ACC112 (cell line): ENCODE results near the gene PLD2.

ENCODE experiments used
- H2AFZ ChIP-seq: fragments of 200-600 bp; sonication (generic); one replicate; pipeline ENCODE4 v1.6.0; 2017; ENCODE audit warnings: antibody characterized with exemption, low read length; ENCODE audit not compliant: unreplicated experiment
- H3K27ac ChIP-seq: fragments of 200-600 bp; sonication (generic); 2 replicates; pipeline ENCODE4 v1.5.1; 2014; ENCODE audit warnings: low read depth, mild to moderate bottlenecking, antibody characterized with exemption, low read length, moderate library complexity
- H3K27me3 ChIP-seq: fragments of 200-600 bp; sonication (generic); 2 replicates; pipeline ENCODE4 v1.6.1; 2014; ENCODE audit warnings: mild to moderate bottlenecking, antibody characterized with exemption, low read length, moderate library complexity, mixed read lengths; ENCODE audit not compliant: insufficient read depth
- H3K36me3 ChIP-seq: fragments of 200-600 bp; sonication (generic); 2 replicates; pipeline ENCODE4 v1.6.1; 2016; ENCODE audit warnings: mild to moderate bottlenecking, antibody characterized with exemption, low read length, moderate library complexity, mixed read lengths; ENCODE audit not compliant: insufficient read depth
- H3K4me1 ChIP-seq: fragments of 200-600 bp; sonication (generic); one replicate; pipeline ENCODE4 v1.6.1; 2016; ENCODE audit warnings: low read length, mixed read lengths; ENCODE audit not compliant: insufficient read depth, unreplicated experiment, control insufficient read depth
- H3K4me3 ChIP-seq: fragments of 200-600 bp; sonication (generic); 2 replicates; pipeline ENCODE4 v1.5.1; 2014; ENCODE audit warnings: mild to moderate bottlenecking, low read depth, low read length
- H3K79me2 ChIP-seq: fragments of 200-600 bp; sonication (generic); one replicate; pipeline ENCODE4 v1.6.0; 2016; ENCODE audit warnings: low read length; ENCODE audit not compliant: control insufficient read depth, unreplicated experiment, insufficient read depth

PLD2 gene

GRCh38 chr17:4790705-4791088 lies 16.3 kb upstream of the PLD2 start:
- peak overlapping the region; percentile 85; the same call in 1 of the 2 replicates for H3K27ac ChIP-seq
- peaks cover 7% of the 10 kb centered on the region for H3K79me2 ChIP-seq
- peak overlapping the region; percentile 88 for H2AFZ ChIP-seq
- peak overlapping the region; percentile 98 for H3K4me3 ChIP-seq
- H3K4me1 ChIP-seq: peaks cover 33% of the 10 kb centered on the region
- H3K36me3 ChIP-seq: no peaks in the 10 kb centered on the region
- H3K27me3 ChIP-seq: peaks cover 1% of the 10 kb centered on the region; the same call in 1 of the 2 replicates

GRCh38 chr17:4795168-4795567 lies 11.8 kb upstream of the PLD2 start:
- no peak overlapping the region for H3K4me3 ChIP-seq
- peaks cover 9% of the 10 kb centered on the region for H3K4me1 ChIP-seq
- H3K36me3 ChIP-seq: no peaks in the 10 kb centered on the region
- peaks cover 17% of the 10 kb centered on the region for H3K79me2 ChIP-seq
- H2AFZ ChIP-seq: peak overlapping the region; percentile 97
- H3K27me3 ChIP-seq: no peaks in the 10 kb centered on the region
- H3K27ac ChIP-seq: no peak overlapping the region

DNA sequence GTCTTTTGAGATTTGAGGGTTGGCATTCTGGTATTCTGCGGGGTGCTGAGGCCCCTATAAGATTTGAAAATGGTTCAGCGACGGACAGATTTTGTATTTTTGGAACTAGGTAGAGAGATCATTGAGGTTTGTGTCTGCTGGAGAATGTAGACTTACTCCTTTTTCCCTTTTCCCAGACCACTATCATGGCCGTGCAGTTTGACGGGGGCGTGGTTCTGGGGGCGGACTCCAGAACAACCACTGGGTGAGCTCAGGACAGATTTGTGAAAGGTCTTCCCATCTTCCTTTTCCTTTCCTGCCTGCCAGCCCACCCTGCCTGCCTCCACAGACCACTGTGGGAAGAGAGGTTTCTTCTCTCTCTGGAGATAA lies 10.4 kb upstream of the PLD2 start:
- Histone ChIP-seq H3K4me3 (peak overlapping the region; percentile 100), H3K36me3 (no peaks in the 10 kb centered on the region), H3K27me3 (no peaks in the 10 kb centered on the region), H3K4me1 (peaks cover 6% of the 10 kb centered on the region), H3K27ac (peak overlapping the region; percentile 77), H2AFZ (peak overlapping the region; percentile 88), H3K79me2 (peaks cover 17% of the 10 kb centered on the region)

DNA sequence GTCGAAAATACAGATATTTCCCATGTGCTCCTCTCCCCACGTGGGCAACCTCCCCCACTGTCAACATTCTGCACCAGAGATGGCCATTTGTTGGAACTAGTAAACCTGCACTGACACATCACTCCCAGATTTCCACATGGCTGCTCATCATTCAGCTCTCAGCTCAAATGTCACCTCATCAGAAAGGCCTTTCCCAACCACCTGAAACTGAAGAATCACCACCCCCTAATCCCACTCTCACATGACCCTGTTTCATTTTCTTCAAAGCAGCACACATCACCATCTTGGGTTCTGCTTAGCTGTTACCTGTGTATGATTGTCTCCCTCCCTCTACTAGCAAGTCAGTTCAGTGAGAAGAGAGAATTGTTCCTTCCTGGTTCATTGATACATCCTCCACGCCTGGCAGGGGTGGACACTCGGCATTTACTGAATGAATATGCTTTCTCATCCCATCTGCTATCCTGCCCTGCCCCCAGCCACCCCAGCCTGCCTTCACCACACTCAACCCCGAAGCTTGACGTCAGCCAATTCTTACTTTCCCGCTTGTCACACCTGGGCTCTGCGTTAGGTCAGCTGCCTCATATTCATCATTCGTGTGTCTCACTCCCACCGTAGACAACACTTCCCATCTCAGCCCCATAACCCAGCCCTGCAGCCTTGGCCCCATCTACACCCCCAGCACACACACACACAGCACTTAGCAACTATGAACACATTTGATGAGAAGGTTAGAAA lies 6.3 kb upstream of the PLD2 start:
- Histone ChIP-seq H3K4me3 (no peak overlapping the region), H3K4me1 (peaks cover 6% of the 10 kb centered on the region), H2AFZ (no peak overlapping the region), H3K36me3 (no peaks in the 10 kb centered on the region), H3K27me3 (no peaks in the 10 kb centered on the region), H3K79me2 (peaks cover 17% of the 10 kb centered on the region), H3K27ac (no peak overlapping the region)

DNA sequence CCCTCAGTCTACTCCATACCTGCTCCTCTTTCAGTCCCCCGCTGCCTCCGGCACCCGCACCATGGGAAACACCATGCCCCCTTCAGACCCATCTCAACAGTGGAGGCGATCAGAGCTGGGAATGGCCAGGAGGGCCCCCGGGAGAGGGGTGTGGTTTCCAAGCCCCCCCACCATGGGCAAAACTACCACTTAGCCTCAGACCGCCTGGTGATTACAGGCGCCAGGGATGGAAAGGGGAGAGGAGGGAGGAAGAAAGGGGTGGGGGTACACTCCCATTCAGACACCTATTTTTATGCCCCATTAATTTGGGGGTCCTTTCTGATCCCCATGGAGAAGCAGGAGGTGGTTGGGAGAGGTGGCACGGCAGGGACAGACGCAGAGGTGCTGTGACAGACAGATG lies 4.7 kb upstream of the PLD2 start, which contains the start of gene C17orf114:
TSS of gene C17orf114 (minus strand) at position 101 of the 400 bp plus-strand sequence.
- no peak within 1 kb of the TSS for H2AFZ ChIP-seq
- H3K4me3 ChIP-seq: no peak within 1 kb of the TSS
- H3K27ac ChIP-seq: no peak within 1 kb of the TSS
- H3K36me3 ChIP-seq: no peaks in the 10 kb centered on the region
- H3K4me1 ChIP-seq: no peaks in the 10 kb centered on the region
- peaks cover 4% of the 10 kb centered on the region for H3K79me2 ChIP-seq
- H3K27me3 ChIP-seq: no peaks in the 10 kb centered on the region

DNA sequence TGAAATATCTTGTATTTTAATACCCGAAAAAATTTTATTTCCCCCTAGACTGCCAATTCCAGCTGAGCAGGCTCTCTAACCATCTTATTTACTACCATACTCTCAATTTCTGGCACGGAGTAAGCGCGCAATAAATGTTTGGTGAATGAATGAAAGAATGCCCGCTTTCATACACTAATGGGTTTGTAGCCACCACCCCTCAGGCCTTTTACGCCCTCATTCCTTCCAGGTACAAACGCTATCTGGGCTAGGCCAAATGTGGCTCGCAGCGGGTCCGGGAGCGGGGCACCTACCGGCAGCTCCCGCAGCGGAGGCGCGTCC lies 536 bp upstream of the PLD2 start:
- peak overlapping the region; percentile 90 for H3K4me3 ChIP-seq
- H3K27ac ChIP-seq: no peak overlapping the region
- no peaks in the 10 kb centered on the region for H3K79me2 ChIP-seq
- H2AFZ ChIP-seq: peak overlapping the region; percentile 79
- H3K36me3 ChIP-seq: no peaks in the 10 kb centered on the region
- H3K27me3 ChIP-seq: no peaks in the 10 kb centered on the region
- H3K4me1 ChIP-seq: peaks cover 3% of the 10 kb centered on the region

DNA sequence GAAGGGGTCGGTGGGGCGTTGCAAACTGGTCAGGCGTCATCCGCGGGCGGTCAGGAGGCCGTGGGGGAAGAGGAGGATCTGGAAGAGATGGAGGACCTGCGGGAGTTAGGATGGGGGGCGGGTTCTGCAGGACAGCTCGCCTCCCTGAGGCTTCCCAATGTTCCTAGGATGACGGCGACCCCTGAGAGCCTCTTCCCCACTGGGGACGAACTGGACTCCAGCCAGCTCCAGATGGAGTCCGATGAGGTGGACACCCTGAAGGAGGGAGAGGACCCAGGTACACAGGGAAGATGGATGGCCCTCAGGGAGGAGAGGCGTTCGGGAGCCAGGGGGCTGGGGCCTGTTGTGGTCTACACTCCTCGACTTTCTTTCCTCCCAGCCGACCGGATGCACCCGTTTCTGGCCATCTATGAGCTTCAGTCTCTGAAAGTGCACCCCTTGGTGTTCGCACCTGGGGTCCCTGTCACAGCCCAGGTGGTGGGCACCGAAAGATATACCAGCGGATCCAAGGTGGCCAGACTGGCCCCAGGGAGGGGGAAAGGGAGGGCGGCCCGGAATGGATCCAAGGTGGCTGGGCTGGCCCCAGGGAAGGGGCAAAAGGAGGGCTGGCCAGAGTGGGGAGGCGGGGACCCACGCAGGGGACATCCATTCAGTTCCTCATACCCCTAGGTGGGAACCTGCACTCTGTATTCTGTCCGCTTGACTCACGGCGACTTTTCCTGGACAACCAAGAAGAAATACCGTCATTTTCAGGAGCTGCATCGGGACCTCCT lies 839 bp downstream of the PLD2 start:
- no peaks in the 10 kb centered on the region for H3K36me3 ChIP-seq
- peak overlapping the region; percentile 75 for H2AFZ ChIP-seq
- no peaks in the 10 kb centered on the region for H3K79me2 ChIP-seq
- no peaks in the 10 kb centered on the region for H3K27me3 ChIP-seq
- H3K4me1 ChIP-seq: peaks cover 3% of the 10 kb centered on the region
- H3K4me3 ChIP-seq: peak overlapping the region; percentile 90
- no peak overlapping the region for H3K27ac ChIP-seq

- no peak overlapping the region for H3K27ac ChIP-seq
- H3K36me3 ChIP-seq: no peaks in the 10 kb centered on the region
- no peaks in the 10 kb centered on the region for H3K79me2 ChIP-seq
- no peak overlapping the region for H2AFZ ChIP-seq
- H3K4me3 ChIP-seq: no peak overlapping the region; the same call in 1 of the 2 replicates
- H3K27me3 ChIP-seq: no peaks in the 10 kb centered on the region
- H3K4me1 ChIP-seq: peaks cover 3% of the 10 kb centered on the region
These were observed 1.4 kb downstream of the PLD2 start for GRCh38 chr17:4808378-4808767.

DNA sequence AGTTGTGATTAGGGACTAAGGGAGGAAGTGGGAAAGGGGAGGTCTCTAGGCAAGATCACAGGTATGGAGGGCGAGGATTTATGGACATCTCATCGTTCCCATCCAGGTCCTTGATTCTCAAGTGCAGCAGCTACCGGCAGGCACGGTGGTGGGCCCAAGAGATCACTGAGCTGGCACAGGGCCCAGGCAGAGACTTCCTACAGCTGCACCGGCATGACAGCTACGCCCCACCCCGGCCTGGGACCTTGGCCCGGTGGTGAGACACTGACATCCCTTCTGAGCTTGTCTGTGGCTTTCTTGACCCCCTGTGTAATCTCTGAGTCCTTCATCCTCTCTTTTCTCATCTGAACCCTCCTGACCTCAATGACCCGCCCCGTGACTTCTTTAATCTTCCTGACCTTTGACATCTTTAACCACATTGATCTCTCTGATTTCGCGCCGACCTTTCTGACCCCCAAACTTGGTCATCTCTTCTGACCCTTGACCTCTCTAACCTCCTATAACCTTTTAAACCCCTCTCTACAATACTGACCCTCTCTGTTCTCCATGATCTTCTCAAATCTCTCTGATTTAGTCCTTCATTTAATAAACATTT lies 3.8 kb downstream of the PLD2 start:
- H3K79me2 ChIP-seq: no peaks in the 10 kb centered on the region
- no peak overlapping the region for H3K4me3 ChIP-seq
- peaks cover 3% of the 10 kb centered on the region for H3K4me1 ChIP-seq
- no peaks in the 10 kb centered on the region for H3K27me3 ChIP-seq
- H2AFZ ChIP-seq: no peak overlapping the region
- no peaks in the 10 kb centered on the region for H3K36me3 ChIP-seq
- no peak overlapping the region for H3K27ac ChIP-seq

DNA sequence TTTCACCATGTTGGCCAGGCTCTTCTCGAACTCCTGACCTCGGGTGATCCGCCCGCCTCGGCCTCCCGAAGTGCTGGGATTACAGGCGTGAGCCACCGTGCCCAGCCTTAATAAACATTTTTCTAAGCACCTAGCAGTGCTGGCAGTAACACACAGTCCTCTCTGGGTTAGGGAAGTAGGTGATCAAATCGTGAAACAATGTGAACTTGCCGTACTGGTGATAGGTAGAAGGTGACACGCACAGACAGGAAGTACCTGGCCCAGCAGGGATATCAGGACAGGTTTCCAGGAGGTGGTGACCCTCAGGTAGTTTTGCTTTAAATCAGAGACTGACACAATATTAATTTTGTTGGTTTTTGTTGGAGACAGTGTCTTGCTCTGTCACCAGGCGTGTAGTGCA lies 4.5 kb downstream of the PLD2 start:
- Histone ChIP-seq H3K36me3 (no peaks in the 10 kb centered on the region), H3K4me1 (peaks cover 3% of the 10 kb centered on the region), H2AFZ (no peak overlapping the region), H3K79me2 (no peaks in the 10 kb centered on the region), H3K27ac (no peak overlapping the region), H3K27me3 (no peaks in the 10 kb centered on the region), H3K4me3 (no peak overlapping the region)
